ENCODE data around the gene PDIA4.

DNA sequence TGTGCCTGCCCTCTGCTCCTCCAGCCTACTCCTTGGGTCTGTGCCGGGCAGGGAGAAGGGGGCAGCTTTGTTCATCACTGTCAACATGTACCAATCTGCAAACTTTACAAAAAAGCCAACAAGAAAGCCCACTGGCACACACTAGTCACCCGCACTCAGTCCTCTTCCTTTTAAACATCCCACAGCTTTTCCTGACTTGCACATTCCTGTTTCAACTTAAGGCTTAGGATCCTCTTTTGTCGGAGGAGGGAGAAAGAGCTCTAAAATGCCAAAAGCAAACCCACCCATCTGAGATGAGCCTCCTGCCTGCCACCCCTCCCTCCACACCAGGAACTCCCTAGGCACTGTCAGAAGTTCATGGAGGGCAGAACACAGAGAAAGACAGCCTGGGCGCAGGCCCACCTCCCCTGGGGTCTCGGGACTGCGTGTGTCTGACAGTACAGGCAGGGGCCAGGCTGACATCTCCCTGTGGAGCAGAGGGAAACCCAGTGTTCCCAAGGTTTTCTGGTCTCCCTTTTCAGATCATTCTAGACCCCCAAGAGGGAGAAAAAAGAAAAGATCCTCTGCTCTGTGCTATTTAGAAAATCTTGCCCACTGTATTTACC is 5.4 kb downstream of the PDIA4 start:
- TF ChIP-seq CTCF (IDR thresholded peaks at IDR 0.05), result no peak
- TF ChIP-seq POLR2A (IDR thresholded peaks at IDR 0.05; ENCODE audit: low read length), result no peak
- TF ChIP-seq CHD4 (IDR thresholded peaks at IDR 0.05; ENCODE audit: borderline replicate concordance), result no peak
- no peak for TF ChIP-seq JUN (IDR thresholded peaks at IDR 0.05)
- TF ChIP-seq NR3C1 (IDR thresholded peaks at IDR 0.05), result no peak
- no peak for TF ChIP-seq ZFP36 (IDR thresholded peaks at IDR 0.05; ENCODE audit: borderline replicate concordance, partially characterized antibody)
- TF ChIP-seq PHF8 (IDR thresholded peaks at IDR 0.05; ENCODE audit: borderline replicate concordance, low read depth), result no peak
- TF ChIP-seq RFX5 (IDR thresholded peaks at IDR 0.05), result no peak
- no peak for TF ChIP-seq EP300 (IDR thresholded peaks at IDR 0.05)

Data from A549 (cell line).